ENCODE measurements around the gene ZFP36L1.

ZFP36L1 gene

GRCh38 chr14:68816183-68816942, 23.5 kb upstream of the ZFP36L1 start:
- peak; percentile 82 to 87 for DNase-seq (ENCODE audit: low read depth in 2 of 2)

- no peak for DNase-seq (ENCODE audit: low read depth in 2 of 2)
Measured at GRCh38 chr14:68815298-68816182, 22.7 kb upstream of the ZFP36L1 start.

DNA sequence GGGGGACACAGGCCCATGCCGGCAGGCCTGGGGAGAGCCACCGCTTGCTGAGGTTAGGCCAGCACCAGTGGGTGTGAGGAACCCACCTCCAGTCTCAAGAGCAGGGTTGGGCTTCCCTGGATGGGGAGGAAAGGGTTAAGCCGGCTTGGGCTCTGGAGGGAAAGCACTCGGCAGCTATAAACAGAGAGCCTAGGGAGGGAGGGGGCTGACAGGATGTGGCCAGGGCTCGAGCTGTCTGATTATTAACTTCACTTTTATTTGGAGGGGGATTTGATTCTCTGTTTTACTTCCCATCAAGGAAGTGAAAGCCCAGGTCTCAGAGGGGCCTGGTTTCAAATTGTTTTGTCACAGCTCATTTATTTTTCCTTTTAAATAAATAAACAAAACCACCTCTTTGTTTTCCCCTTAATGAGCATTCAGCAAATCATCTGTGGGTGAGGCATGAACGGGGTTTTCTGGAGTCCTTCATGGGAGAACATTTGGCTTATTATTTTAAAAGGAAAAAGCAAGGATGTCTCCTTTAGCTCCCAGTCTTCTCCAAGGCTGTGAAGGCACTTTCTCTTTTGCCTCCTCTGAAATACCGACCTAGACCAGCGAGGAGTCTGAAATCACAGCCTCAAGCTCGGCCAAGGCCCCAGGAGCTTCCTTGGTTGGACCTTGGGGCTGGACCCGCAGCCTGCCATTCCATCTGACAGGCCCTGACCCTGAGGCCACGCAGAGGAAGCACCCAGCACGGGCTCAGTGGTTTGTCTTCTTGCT, 21.9 kb upstream of the ZFP36L1 start:
- DNase-seq (ENCODE audit: low read depth in 2 of 2) = no peak

- no peak for DNase-seq (ENCODE audit: low read depth in 2 of 2)
Measured at GRCh38 chr14:68814238-68814538, 21.3 kb upstream of the ZFP36L1 start.

- DNase-seq (ENCODE audit: low read depth in 2 of 2) = no peak
Measured at GRCh38 chr14:68813318-68813838, 20.5 kb upstream of the ZFP36L1 start.

- DNase-seq (ENCODE audit: low read depth in 2 of 2) = no peak
Measured at GRCh38 chr14:68811171-68811570, 18.3 kb upstream of the ZFP36L1 start.

DNA sequence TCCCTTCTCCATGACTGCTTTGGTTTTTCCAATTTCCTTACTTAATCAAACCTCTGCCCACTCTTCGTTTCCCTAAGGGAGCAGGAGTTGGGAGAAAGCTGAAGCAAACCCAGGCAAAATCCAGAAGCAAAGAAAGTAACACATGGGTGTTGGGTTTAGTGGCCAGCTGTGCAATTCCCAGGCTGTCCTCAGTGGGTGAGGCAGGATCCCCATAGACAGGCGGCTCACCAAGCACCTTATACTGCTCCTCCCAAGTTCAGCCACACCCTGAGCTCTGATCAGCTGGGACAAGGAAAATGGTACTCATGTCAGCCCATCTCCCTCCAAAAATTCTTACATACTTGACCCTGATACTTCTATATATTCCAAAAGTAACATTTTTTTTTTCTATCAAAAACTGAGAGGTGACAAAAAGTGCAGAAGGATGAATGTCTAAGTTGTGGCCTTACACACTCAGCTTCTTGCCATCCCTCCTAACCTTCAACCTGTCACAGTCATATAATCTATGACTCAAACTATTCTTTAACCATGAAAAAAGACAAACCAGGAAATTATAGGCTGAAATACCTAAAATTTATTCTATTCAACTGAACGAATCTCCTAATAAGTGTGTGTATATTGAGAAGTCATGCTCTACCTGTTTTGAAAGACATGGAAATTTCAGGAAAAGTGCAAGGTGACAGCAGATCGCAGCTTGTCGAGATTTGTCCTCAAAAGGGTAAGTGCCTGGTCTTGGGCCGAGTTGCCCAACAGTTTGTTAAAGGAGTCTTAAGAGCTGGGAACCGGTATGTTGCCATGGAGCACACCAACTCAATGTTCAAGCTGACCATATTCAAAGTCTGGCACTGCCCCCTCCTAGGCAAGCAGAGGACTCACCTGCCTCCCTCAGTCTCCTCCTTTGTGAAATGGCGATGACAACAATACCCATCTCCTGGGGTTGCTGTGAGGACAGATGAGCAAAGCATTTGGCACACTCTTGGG, 17.6 kb upstream of the ZFP36L1 start:
- no peak for DNase-seq (ENCODE audit: low read depth in 2 of 2)

GRCh38 chr14:68809524-68809923, 16.7 kb upstream of the ZFP36L1 start:
- no peak for DNase-seq (ENCODE audit: low read depth in 2 of 2)

DNA sequence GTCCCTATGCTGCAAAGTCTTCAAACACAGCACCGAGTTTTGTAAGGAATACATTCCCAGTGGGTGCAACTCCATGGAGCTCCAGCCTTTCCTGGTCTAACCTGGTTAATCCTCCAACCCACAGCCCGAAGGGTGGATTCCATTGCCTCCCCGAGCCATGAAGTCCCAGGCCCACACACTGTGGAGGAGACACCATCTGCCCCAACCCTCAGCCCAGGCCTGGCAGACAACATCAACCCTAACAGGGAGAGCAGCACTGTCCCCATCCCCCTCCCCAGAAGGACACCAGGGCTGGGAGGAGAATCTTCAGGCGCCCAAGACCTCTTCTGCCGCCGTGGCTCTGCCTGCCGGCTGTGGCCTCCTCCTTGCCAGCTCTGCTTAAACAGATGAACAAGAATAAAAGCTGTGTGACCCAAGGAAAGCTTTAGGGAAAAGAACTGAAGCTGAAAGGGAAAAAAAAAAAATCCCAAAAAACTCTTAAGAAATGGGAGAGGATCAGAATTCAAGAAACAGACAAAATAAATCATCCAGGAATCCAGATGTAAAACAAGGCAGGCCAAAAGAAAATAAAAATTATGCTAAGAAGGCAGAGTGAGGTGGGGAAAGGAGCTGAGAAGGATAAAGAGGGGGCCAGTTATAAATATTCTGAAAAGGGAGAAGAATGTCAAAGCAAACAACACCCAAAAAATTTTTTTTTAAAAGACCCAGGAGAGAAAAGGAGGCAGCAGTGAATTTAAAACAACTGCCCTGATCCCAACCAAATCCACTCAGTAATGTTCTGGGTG, 16.0 kb upstream of the ZFP36L1 start:
- no peak for DNase-seq (ENCODE audit: low read depth in 2 of 2)

DNA sequence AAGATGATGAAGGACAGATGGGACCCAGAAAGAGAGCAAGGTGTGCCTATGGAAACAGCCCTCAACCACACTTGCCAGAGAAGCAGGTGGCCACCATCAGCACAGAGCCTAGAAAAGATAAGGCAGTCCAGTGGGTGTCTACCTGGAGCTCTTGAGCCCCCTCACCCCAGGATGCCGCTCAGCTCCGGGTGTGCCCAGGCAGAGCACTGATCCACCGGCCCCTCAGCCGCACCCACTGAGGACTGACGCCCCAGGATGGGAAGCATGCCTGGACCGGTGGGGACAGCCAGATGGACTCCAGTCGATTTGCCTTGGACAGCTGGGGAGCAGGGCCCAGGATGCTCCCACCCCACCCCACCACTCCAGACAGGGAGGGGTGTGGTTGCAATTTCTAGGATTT, 15.1 kb upstream of the ZFP36L1 start:
- DNase-seq (ENCODE audit: low read depth in 2 of 2) = no peak

- no peak for DNase-seq (ENCODE audit: low read depth in 2 of 2)
Measured at GRCh38 chr14:68807148-68807600, 14.3 kb upstream of the ZFP36L1 start.

DNA sequence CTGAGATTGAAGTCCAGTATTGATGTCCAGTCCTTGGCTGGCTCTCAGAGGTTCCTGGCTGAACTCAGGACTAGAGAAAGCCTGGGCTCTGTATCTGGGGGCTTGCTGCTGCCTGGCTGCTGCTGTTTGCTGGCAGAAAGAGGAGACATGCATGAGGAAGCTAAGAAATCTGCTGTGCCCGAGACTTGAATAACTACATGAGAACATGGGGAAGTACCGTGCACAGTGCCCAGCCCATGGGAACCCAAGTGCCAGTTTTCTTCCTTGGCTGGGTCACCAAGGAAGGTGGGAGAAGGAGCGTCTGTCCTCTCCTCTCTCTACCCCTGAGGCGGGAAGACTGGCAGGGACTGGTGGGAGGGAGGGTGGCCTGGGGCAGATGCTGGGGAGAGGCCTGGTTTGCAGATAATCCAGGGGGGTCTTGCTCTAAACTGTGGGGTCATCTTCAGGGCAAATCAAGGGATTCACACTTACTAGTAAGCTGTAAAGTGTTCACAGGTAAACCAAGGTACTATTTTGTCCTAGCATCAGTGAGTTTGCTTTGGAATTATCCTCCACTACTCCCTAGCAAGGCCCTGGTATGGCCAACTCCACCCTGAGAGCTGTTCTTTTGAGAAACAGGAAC, 13.8 kb upstream of the ZFP36L1 start:
- no peak for DNase-seq (ENCODE audit: low read depth in 2 of 2)

- DNase-seq (ENCODE audit: low read depth in 2 of 2) = no peak
Measured at GRCh38 chr14:68805414-68805813, 12.5 kb upstream of the ZFP36L1 start.

DNA sequence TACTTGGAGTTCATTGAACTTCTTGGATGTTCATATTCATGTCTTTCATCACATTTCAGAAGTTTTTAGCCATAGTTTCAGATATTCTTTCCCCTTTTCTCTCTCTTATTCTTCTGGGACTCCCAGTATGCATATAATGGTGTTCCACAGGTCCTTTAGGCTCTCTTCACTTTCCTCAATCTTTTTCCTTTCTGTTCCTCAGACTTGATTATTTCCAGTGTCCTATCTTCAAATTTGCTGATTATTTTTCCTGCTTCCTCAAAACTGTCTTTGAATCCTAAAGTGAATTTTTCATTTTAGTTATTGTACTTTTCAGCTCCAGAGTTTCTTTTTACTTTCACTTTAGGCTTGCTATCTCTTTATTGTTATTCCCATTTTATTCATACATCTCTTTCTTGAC, 8.8 kb upstream of the ZFP36L1 start:
- no peak for DNase-seq (ENCODE audit: low read depth in 2 of 2)

DNA sequence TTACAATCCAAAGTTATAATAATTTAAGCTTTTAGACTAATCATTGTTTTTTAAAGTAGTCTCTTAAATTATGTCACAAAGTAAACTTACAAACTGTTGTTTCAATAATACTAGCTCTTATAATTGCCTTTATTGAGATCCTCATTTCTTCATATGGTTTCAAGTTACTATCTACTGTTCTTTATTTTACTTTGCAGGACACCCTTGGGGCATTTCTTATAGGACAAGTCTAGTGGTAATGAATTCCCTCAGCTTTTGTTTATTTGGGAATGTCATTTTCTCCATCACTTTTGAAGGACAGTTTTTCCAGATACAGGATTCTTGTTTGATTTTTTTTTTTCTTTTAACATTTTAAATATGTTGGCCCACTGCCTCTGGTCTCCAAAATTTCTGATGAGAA, 8.1 kb upstream of the ZFP36L1 start:
- no peak for DNase-seq (ENCODE audit: low read depth in 2 of 2)

DNA sequence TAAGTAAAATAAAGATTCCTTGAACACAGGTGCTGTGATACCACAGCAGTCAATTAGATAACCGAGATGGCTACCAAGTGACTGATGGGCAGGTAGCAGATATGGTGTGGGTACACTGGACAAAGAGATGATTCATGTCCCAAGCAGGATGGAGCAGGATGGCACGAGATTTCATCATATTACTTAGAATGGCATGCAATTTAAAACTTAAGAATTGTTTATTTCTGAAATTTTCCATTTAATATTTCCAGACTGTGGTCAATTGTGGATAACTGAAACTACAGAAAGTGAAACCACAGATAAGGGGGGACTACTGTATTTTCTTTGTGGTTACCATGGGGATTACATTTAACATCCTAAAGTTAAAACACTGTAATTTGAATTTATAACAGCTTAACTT, 7.5 kb upstream of the ZFP36L1 start:
- no peak for DNase-seq (ENCODE audit: low read depth in 2 of 2)

- DNase-seq (ENCODE audit: low read depth in 2 of 2) = no peak
Measured at GRCh38 chr14:68798621-68799020, 5.8 kb upstream of the ZFP36L1 start.

GRCh38 chr14:68797121-68797670, 4.3 kb upstream of the ZFP36L1 start:
- no peak for DNase-seq (ENCODE audit: low read depth in 2 of 2)

- DNase-seq (ENCODE audit: low read depth in 2 of 2) = no peak
Measured at GRCh38 chr14:68796418-68797101, 3.7 kb upstream of the ZFP36L1 start.
